OCI-LY1 (cell line): ENCODE measurements around the gene NEDD4L.

ENCODE experiments used
- H2AFZ ChIP-seq: fragments of 200-600 bp; sonication (generic), shearing (Covaris generic); 2 replicates; pipeline ENCODE4 v1.6.0; 2014; ENCODE audit warnings: antibody characterized with exemption, mild to moderate bottlenecking, low read length
- H3F3A ChIP-seq: fragments of 200-600 bp; sonication (generic), shearing (Covaris generic); 2 replicates; pipeline ENCODE4 v1.6.0; 2014; ENCODE audit warnings: mild to moderate bottlenecking, antibody characterized with exemption, low read length, moderate library complexity; ENCODE audit not compliant: insufficient read depth
- H3K27ac ChIP-seq: fragments of 200-600 bp; sonication (generic); 2 replicates; pipeline ENCODE4 v1.5.1; 2014; ENCODE audit warnings: low read length, mixed run types, mild to moderate bottlenecking, low read depth; ENCODE audit not compliant: poor library complexity, severe bottlenecking
- H3K27me3 ChIP-seq: fragments of 200-600 bp; sonication (generic); 2 replicates; pipeline ENCODE4 v1.6.0; 2014; ENCODE audit warnings: antibody characterized with exemption, mild to moderate bottlenecking, low read length, moderate library complexity; ENCODE audit not compliant: insufficient read depth
- H3K36me3 ChIP-seq: fragments of 200-600 bp; sonication (generic); 2 replicates; pipeline ENCODE4 v1.6.1; 2014; ENCODE audit warnings: mild to moderate bottlenecking, antibody characterized with exemption, low read length, moderate library complexity, mixed read lengths; ENCODE audit not compliant: insufficient read depth
- H3K4me1 ChIP-seq: fragments of 200-600 bp; sonication (generic); 2 replicates; pipeline ENCODE4 v1.5.1; 2014; ENCODE audit warnings: mild to moderate bottlenecking, low read length, moderate library complexity; ENCODE audit not compliant: insufficient read depth, severe bottlenecking
- H3K4me2 ChIP-seq: fragments of 200-600 bp; sonication (generic), shearing (Covaris generic); 2 replicates; pipeline ENCODE4 v1.6.1; 2014; ENCODE audit warnings: low read length
- H3K4me3 ChIP-seq: fragments of 200-600 bp; sonication (generic); 2 replicates; pipeline ENCODE4 v1.5.1; 2014; ENCODE audit warnings: low read length, low read depth, mild to moderate bottlenecking, mixed read lengths; ENCODE audit not compliant: poor library complexity, severe bottlenecking
- H3K79me2 ChIP-seq: fragments of 200-600 bp; shearing (Covaris generic); 2 replicates; pipeline ENCODE4 v1.6.1; 2016; ENCODE audit warnings: mixed run types, low read length, mixed read lengths; ENCODE audit not compliant: insufficient read depth
- H3K9ac ChIP-seq: fragments of 200-600 bp; sonication (generic), shearing (Covaris generic); 2 replicates; pipeline ENCODE4 v1.6.1; 2014; ENCODE audit warnings: mild to moderate bottlenecking, low read length, mixed read lengths
- H3K9me2 ChIP-seq: fragments of 200-600 bp; sonication (generic), shearing (Covaris generic); 2 replicates; pipeline ENCODE4 v1.6.1; 2014; ENCODE audit warnings: low read depth, mild to moderate bottlenecking, low read length, mixed read lengths
- H3K9me3 ChIP-seq: fragments of 200-600 bp; shearing (Covaris generic); 2 replicates; pipeline ENCODE4 v1.6.1; 2014; ENCODE audit warnings: low read length, mixed read lengths
- H4K20me1 ChIP-seq: fragments of 200-600 bp; sonication (generic), shearing (Covaris generic); 2 replicates; pipeline ENCODE4 v1.6.0; 2016; ENCODE audit warnings: mild to moderate bottlenecking, low read length; ENCODE audit not compliant: insufficient read depth
- EZH2 ChIP-seq: fragments of 200-600 bp; sonication (generic), shearing (Covaris generic); IDR thresholded peaks from 2 replicates; pipeline ENCODE4 v1.8.0; 2017; ENCODE audit warnings: borderline replicate concordance, mixed run types, mild to moderate bottlenecking, antibody characterized with exemption, low read length, moderate library complexity, mixed read lengths
- TF ChIP-seq, protein P1 (sequence below): fragments of 200-600 bp; sonication (generic), shearing (Covaris generic); IDR thresholded peaks from 2 replicates; pipeline ENCODE4 v1.5.1; 2017; ENCODE audit warnings: mild to moderate bottlenecking, antibody characterized with exemption, low read length, moderate library complexity, mixed read lengths

The NEDD4L gene

DNA sequence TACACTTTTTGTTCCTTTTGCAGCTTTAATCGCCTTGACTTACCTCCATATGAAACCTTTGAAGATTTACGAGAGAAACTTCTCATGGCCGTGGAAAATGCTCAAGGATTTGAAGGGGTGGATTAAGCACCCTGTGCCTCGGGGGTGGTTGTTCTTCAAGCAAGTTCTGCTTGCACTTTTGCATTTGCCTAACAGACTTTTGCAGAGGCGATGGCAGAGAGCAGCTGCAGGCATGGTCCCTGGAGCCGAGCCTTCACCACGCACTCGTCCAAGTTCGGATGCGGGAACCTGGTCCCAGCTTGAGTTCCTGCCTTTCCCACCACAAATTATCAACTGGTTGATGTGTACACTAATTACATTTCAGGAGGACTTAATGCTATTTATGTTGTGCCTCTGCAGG, 352.1 kb downstream of the NEDD4L start:
- no peak overlapping the region for H3K27ac ChIP-seq
- H3K9me2 ChIP-seq = no peaks in the 10 kb centered on the region
- no peak overlapping the region for H3K4me3 ChIP-seq
- H3K36me3 ChIP-seq = no peaks in the 10 kb centered on the region
- no peak overlapping the region for H2AFZ ChIP-seq
- no peaks in the 10 kb centered on the region for H3K4me1 ChIP-seq
- H3K9ac ChIP-seq = no peak overlapping the region
- H3K27me3 ChIP-seq = peaks cover 5% of the 10 kb centered on the region; the same call in 1 of the 2 replicates
- H3K79me2 ChIP-seq = no peaks in the 10 kb centered on the region
- no peak overlapping the region for H3K4me2 ChIP-seq
- no peaks in the 10 kb centered on the region for H4K20me1 ChIP-seq
- H3K9me3 ChIP-seq = no peaks in the 10 kb centered on the region
- no peaks in the 10 kb centered on the region for H3F3A ChIP-seq
- TF ChIP-seq, protein P1, sequence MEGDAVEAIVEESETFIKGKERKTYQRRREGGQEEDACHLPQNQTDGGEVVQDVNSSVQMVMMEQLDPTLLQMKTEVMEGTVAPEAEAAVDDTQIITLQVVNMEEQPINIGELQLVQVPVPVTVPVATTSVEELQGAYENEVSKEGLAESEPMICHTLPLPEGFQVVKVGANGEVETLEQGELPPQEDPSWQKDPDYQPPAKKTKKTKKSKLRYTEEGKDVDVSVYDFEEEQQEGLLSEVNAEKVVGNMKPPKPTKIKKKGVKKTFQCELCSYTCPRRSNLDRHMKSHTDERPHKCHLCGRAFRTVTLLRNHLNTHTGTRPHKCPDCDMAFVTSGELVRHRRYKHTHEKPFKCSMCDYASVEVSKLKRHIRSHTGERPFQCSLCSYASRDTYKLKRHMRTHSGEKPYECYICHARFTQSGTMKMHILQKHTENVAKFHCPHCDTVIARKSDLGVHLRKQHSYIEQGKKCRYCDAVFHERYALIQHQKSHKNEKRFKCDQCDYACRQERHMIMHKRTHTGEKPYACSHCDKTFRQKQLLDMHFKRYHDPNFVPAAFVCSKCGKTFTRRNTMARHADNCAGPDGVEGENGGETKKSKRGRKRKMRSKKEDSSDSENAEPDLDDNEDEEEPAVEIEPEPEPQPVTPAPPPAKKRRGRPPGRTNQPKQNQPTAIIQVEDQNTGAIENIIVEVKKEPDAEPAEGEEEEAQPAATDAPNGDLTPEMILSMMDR = no peak
- no peak for TF ChIP-seq EZH2

DNA sequence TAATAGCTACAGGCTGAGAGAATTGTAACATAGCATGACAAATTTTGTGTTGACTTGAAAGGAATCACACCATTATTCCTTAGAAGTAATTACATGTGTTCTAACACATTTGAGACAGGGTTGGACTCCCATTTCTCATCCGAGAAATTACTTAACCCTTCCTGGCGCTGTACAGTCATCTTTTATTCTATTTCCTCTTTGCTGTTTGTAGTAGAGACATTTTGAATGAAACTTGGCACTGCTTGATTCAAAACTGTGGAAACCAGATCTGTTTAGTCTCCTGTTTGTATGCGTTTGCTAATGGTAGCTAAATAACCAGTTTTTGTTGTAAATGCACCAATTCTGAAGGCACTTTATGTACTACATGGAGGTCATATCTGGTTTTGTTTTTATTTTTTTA, 352.9 kb downstream of the NEDD4L start:
- Histone ChIP-seq H2AFZ (no peak overlapping the region), H3K27me3 (peaks cover 5% of the 10 kb centered on the region; the same call in 1 of the 2 replicates), H4K20me1 (no peaks in the 10 kb centered on the region), H3K4me1 (no peaks in the 10 kb centered on the region), H3K9me2 (no peaks in the 10 kb centered on the region), H3K79me2 (no peaks in the 10 kb centered on the region), H3K4me3 (no peak overlapping the region), H3F3A (no peaks in the 10 kb centered on the region), H3K27ac (no peak overlapping the region), H3K4me2 (no peak overlapping the region), H3K36me3 (no peaks in the 10 kb centered on the region), H3K9me3 (no peaks in the 10 kb centered on the region), H3K9ac (no peak overlapping the region)
- no peak for TF ChIP-seq EZH2
- TF ChIP-seq, protein P1 = no peak

DNA sequence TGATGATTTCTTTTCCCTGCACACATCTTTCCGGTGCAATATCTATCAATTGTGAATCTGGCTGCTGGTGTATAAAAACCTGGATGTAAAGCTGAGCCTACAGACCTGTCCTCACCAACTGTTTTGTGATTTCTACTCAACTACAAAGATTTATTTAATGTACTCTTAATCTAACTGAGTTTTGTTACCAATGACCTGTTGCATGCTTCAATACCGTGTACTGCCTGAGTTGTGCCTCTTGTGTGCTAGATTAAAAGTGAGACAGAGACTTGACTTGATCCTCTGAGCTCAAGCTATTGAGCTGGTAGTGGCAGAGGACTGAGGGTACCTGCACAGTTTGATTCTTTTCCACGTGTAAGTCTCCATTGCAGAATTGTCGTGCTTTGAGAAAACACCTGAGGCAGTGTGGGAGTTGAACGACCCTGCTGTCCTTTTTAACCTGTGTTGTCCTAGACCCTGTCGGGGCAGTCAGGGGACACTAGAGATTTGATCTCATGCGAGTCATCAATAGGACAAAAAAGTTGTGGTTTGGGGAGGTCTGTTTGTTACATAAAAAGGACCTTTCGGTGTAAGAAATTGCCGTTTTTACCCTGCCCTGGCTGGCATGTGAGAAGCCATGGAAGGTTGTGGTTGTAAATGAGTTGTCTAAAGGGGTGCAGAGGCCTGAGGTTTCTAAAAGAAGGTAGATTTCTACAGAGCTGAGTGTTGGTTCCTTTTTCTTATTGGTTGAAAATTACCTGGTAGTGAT, 353.5 kb downstream of the NEDD4L start:
- no peaks in the 10 kb centered on the region for H4K20me1 ChIP-seq
- H2AFZ ChIP-seq = no peak overlapping the region
- peaks cover 5% of the 10 kb centered on the region; the same call in 1 of the 2 replicates for H3K27me3 ChIP-seq
- no peaks in the 10 kb centered on the region for H3K36me3 ChIP-seq
- no peak overlapping the region for H3K9ac ChIP-seq
- no peaks in the 10 kb centered on the region for H3K9me2 ChIP-seq
- no peaks in the 10 kb centered on the region for H3F3A ChIP-seq
- no peak for TF ChIP-seq EZH2
- TF ChIP-seq, protein P1 = no peak
- H3K79me2 ChIP-seq = no peaks in the 10 kb centered on the region
- H3K4me2 ChIP-seq = no peak overlapping the region
- H3K4me3 ChIP-seq = no peak overlapping the region
- H3K27ac ChIP-seq = no peak overlapping the region
- H3K4me1 ChIP-seq = no peaks in the 10 kb centered on the region
- H3K9me3 ChIP-seq = no peaks in the 10 kb centered on the region
